ENCODE data around the gene FAM186B.

DNA sequence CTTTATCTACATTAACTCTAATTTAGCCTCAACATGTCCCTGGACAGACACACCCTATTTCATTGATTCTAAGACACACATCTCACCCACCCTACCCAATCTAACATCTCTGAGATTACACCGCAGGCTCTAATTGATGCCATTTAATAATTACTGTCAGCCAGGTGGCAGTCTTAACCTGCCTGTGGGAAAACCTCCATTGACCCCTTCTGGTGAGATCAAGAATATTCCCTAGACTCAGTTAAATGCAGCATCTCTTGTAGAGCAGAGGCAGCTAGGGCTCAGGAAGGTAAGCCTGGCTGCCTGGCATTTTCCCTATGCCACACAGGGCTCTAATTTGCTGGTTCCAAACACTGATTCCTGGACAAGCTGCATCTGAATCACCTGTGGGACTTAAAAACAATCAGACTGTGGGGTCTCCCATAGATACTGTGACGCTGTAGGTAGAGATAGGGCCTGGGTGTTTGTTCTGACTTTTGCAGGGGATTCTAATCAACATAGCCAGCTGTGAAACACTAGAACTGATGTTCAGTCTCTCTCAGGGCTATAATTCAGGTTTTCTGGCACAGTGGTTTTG lies 51.8 kb downstream of the FAM186B start:
- TF ChIP-seq, protein P1, sequence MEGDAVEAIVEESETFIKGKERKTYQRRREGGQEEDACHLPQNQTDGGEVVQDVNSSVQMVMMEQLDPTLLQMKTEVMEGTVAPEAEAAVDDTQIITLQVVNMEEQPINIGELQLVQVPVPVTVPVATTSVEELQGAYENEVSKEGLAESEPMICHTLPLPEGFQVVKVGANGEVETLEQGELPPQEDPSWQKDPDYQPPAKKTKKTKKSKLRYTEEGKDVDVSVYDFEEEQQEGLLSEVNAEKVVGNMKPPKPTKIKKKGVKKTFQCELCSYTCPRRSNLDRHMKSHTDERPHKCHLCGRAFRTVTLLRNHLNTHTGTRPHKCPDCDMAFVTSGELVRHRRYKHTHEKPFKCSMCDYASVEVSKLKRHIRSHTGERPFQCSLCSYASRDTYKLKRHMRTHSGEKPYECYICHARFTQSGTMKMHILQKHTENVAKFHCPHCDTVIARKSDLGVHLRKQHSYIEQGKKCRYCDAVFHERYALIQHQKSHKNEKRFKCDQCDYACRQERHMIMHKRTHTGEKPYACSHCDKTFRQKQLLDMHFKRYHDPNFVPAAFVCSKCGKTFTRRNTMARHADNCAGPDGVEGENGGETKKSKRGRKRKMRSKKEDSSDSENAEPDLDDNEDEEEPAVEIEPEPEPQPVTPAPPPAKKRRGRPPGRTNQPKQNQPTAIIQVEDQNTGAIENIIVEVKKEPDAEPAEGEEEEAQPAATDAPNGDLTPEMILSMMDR (IDR thresholded peaks at IDR 0.05; ENCODE audit: insufficient read depth, low read depth, low read length) = peak; percentile 28
- no peak for TF ChIP-seq EZH2 (IDR thresholded peaks at IDR 0.05; ENCODE audit: insufficient read depth, low read length)
